H9 (cell line): ENCODE data around the gene CSRNP3. TPM values are rescaled to one million over a fixed set of nuclear protein-coding genes. Genes with fewer than 3 reads are reported as not detected.

ENCODE experiments used
- DNase-seq: peaks from one replicate; pipeline ENCODE4 v3.0.0-alpha.2; 2017
- H2AFZ ChIP-seq: one replicate; pipeline ENCODE4 v1.6.1; 2013; ENCODE audit warnings: mild to moderate bottlenecking, low read length, control low read depth, moderate library complexity
- H2AK5ac ChIP-seq: 2 replicates; pipeline ENCODE4 v1.6.1; 2013; ENCODE audit warnings: low read length, control low read depth, mixed read lengths; ENCODE audit not compliant: insufficient read length
- H2BK120ac ChIP-seq: one replicate; pipeline ENCODE4 v1.6.1; 2013; ENCODE audit warnings: low read depth, mild to moderate bottlenecking, low read length, control low read depth, inconsistent platforms; ENCODE audit not compliant: poor library complexity, severe bottlenecking
- H2BK12ac ChIP-seq: 2 replicates; pipeline ENCODE4 v1.6.1; 2013; ENCODE audit warnings: low read length, control low read depth, mixed read lengths, low read depth; ENCODE audit not compliant: insufficient read length
- H2BK15ac ChIP-seq: 2 replicates; pipeline ENCODE4 v1.6.1; 2013; ENCODE audit warnings: low read depth, low read length, control low read depth
- H2BK20ac ChIP-seq: one replicate; pipeline ENCODE4 v1.6.1; 2013; ENCODE audit warnings: low read depth, mild to moderate bottlenecking, low read length, control low read depth, inconsistent platforms; ENCODE audit not compliant: poor library complexity, severe bottlenecking
- H2BK5ac ChIP-seq: 2 replicates; pipeline ENCODE4 v1.6.1; 2013; ENCODE audit warnings: low read length, control low read depth, mixed read lengths; ENCODE audit not compliant: insufficient read length
- H3K14ac ChIP-seq: 2 replicates; pipeline ENCODE4 v1.6.1; 2013; ENCODE audit warnings: low read length, control low read depth; ENCODE audit not compliant: insufficient read depth
- H3K18ac ChIP-seq: 2 replicates; pipeline ENCODE4 v1.6.1; 2013; ENCODE audit warnings: low read depth, mild to moderate bottlenecking, mixed read lengths, low read length, control low read depth; ENCODE audit not compliant: insufficient read length
- H3K23ac ChIP-seq: 2 replicates; pipeline ENCODE4 v1.6.1; 2013; ENCODE audit warnings: low read length, control low read depth, mixed read lengths, low read depth; ENCODE audit not compliant: insufficient read length
- H3K23me2 ChIP-seq: 2 replicates; pipeline ENCODE4 v1.6.1; 2013; ENCODE audit warnings: low read depth, mild to moderate bottlenecking, mixed read lengths, low read length, control low read depth; ENCODE audit not compliant: insufficient read length, poor library complexity, severe bottlenecking
- H3K27ac ChIP-seq: 2 replicates; pipeline ENCODE4 v1.5.1; 2013; ENCODE audit warnings: low read length, control low read depth, mixed read lengths, low read depth; ENCODE audit not compliant: insufficient read length
- H3K27me3 ChIP-seq: 2 replicates; pipeline ENCODE4 v1.6.1; 2013; ENCODE audit warnings: low read length, control low read depth, inconsistent platforms; ENCODE audit not compliant: insufficient read depth
- H3K4ac ChIP-seq: 2 replicates; pipeline ENCODE4 v1.6.1; 2013; ENCODE audit warnings: low read depth, mild to moderate bottlenecking, control low read depth, inconsistent platforms, low read length, moderate library complexity
- H3K4me1 ChIP-seq: 2 replicates; pipeline ENCODE4 v1.6.1; 2013; ENCODE audit warnings: low read length, control low read depth, inconsistent platforms; ENCODE audit not compliant: insufficient read depth
- H3K4me2 ChIP-seq: 2 replicates; pipeline ENCODE4 v1.6.1; 2013; ENCODE audit warnings: low read length, control low read depth, mixed read lengths; ENCODE audit not compliant: insufficient read length, insufficient read depth
- H3K56ac ChIP-seq: 2 replicates; pipeline ENCODE4 v1.6.1; 2013; ENCODE audit warnings: low read depth, mild to moderate bottlenecking, mixed read lengths, low read length, control low read depth; ENCODE audit not compliant: insufficient read length
- H3K79me1 ChIP-seq: 2 replicates; pipeline ENCODE4 v1.6.1; 2013; ENCODE audit warnings: low read depth, mild to moderate bottlenecking, moderate library complexity, low read length, control low read depth, inconsistent platforms; ENCODE audit not compliant: insufficient read depth, poor library complexity, severe bottlenecking
- H3K79me2 ChIP-seq: 2 replicates; pipeline ENCODE4 v1.6.1; 2013; ENCODE audit warnings: low read length, control low read depth, inconsistent platforms; ENCODE audit not compliant: insufficient read depth
- H3K9ac ChIP-seq: 2 replicates; pipeline ENCODE4 v1.6.1; 2013; ENCODE audit warnings: low read length, control low read depth, mixed read lengths; ENCODE audit not compliant: insufficient read length; ENCODE audit errors: extremely low read depth
- H3K9me3 ChIP-seq: one replicate; pipeline ENCODE4 v1.6.1; 2013; ENCODE audit warnings: low read depth, low read length, inconsistent platforms; ENCODE audit not compliant: control insufficient read depth
- H3T11ph ChIP-seq: one replicate; pipeline ENCODE4 v1.6.1; 2013; ENCODE audit warnings: mild to moderate bottlenecking, low read length, control low read depth, inconsistent platforms
- H4K20me1 ChIP-seq: one replicate; pipeline ENCODE4 v1.6.1; 2013; ENCODE audit not compliant: control insufficient read depth, insufficient read length, insufficient read depth
- H4K5ac ChIP-seq: 2 replicates; pipeline ENCODE4 v1.6.1; 2013; ENCODE audit warnings: low read depth, mild to moderate bottlenecking, mixed read lengths, low read length, control low read depth; ENCODE audit not compliant: insufficient read length
- H4K8ac ChIP-seq: replicated peaks from 2 replicates; pipeline ENCODE4 v1.6.1; 2013; ENCODE audit warnings: low read length, control low read depth, mixed read lengths, low read depth; ENCODE audit not compliant: insufficient read length
- H4K91ac ChIP-seq: 2 replicates; pipeline ENCODE4 v1.6.1; 2013; ENCODE audit warnings: low read depth, mild to moderate bottlenecking, moderate library complexity, mixed read lengths, low read length, control low read depth; ENCODE audit not compliant: insufficient read length
- H3K27ac Mint-ChIP-seq, 3 experiments: 2 replicates in 2 of 3; 3 replicates in 1 of 3; pipeline ENCODE4 v1.8.0; 2020 to 2021; ENCODE audit warnings: mixed read lengths in 3 of 3, mild to moderate bottlenecking in 1 of 3, moderate library complexity in 1 of 3
- H3K27me3 Mint-ChIP-seq: 2 replicates; pipeline ENCODE4 v1.8.0; 2021; ENCODE audit warnings: low read depth, mild to moderate bottlenecking, moderate library complexity, mixed read lengths
- H3K36me3 Mint-ChIP-seq, 3 experiments: 2 replicates in 2 of 3; 3 replicates in 1 of 3; pipeline ENCODE4 v1.8.0; 2020 to 2021; ENCODE audit warnings: low read depth in 3 of 3, mixed read lengths in 3 of 3; ENCODE audit not compliant: insufficient read depth in 1 of 3
- H3K4me1 Mint-ChIP-seq, 2 experiments: 2 replicates each; pipeline ENCODE4 v1.8.0; 2020; ENCODE audit warnings: mixed read lengths in 2 of 2
- H3K4me3 Mint-ChIP-seq, 2 experiments: 2 replicates in 1 of 2; 3 replicates in 1 of 2; pipeline ENCODE4 v1.8.0; 2020 to 2021; ENCODE audit warnings: mild to moderate bottlenecking in 2 of 2, mixed read lengths in 2 of 2, moderate library complexity in 1 of 2
- H3K9me3 Mint-ChIP-seq, 2 experiments: 2 replicates in 1 of 2; 3 replicates in 1 of 2; pipeline ENCODE4 v1.8.0; 2020; ENCODE audit warnings: mild to moderate bottlenecking in 2 of 2, mixed read lengths in 2 of 2, moderate library complexity in 1 of 2
- WGBS: extraction: QIAGEN DNeasy Blood & Tissue Kit; methylation state at CpG from one replicate; pipeline ENCODE4 v1.1.7; 2013; ENCODE audit warnings: missing lambda C conversion rate, low lambda C conversion rate, mixed read lengths; ENCODE audit not compliant: insufficient read length; ENCODE audit errors: extremely low coverage; 5-methylcytosine and 5-hydroxymethylcytosine counted together
- total RNA-seq: library from RNA; stranded (reverse); gene quantifications from 2 replicates; pipeline ENCODE4 v1.2.1, GENCODE V29; 2021
- TF ChIP-seq, protein P1 (sequence below): fragments of 200-600 bp; sonication (generic); conservative IDR thresholded peaks from 3 replicates; pipeline ENCODE4 v1.8.0; 2021; ENCODE audit warnings: antibody characterized with exemption, mild to moderate bottlenecking

CSRNP3 gene
- total RNA-seq, 1 experiment from 2014 or later, result 3.6 TPM

DNA sequence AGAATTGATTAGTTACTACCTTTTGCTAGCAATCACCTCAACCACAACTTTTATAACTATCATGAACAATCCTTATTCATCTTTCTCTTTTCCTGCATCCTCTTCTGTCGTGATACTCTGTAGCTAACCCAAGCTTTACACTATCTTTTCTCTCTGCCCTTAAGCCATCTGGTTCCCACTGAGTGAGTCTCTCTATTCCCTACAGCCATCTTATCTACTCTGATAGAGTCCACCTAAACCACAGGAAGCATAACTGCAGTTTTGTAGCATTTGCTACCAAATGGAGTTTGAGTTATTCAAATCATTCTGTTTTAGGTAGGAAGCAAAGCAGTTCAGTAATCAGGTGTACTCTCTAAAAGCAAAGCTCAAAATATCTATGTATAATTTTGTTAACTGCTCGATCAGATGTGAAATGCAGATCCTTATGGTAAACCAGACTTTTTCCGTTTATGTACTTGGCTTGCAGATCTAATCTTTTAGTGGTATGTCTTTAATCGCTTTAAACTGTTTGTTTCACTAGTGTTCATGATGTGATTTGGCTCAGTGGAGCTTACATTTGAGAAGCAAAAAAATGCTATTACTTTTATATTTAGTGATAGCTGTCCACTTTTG lies 91.0 kb downstream of the CSRNP3 start:
- Histone ChIP-seq H3K79me2 (no peaks in the 10 kb centered on the region), H3K9me3 (no peaks in the 10 kb centered on the region), H4K91ac (no peak overlapping the region), H3K4ac (no peak overlapping the region), H3K27me3 (no peaks in the 10 kb centered on the region), H3K56ac (no peak overlapping the region), H3K27ac (no peak overlapping the region), H2BK120ac (no peak overlapping the region), H3K9ac (no peak overlapping the region), H4K8ac (no peak overlapping the region), H2BK12ac (no peak overlapping the region), H3K23ac (no peak overlapping the region), H3K18ac (no peak overlapping the region), H2BK20ac (no peak overlapping the region), H4K20me1 (no peaks in the 10 kb centered on the region), H2BK15ac (no peak overlapping the region), H3K14ac (no peak overlapping the region), H4K5ac (no peak overlapping the region), H3K4me2 (no peak overlapping the region), H2AK5ac (no peak overlapping the region), H3T11ph (no peak overlapping the region), H3K79me1 (no peaks in the 10 kb centered on the region), H3K4me1 (peaks cover 5% of the 10 kb centered on the region; the same call in 1 of the 2 replicates), H2AFZ (no peak overlapping the region), H3K23me2 (no peaks in the 10 kb centered on the region), H2BK5ac (no peak overlapping the region)
- TF ChIP-seq, protein P1, sequence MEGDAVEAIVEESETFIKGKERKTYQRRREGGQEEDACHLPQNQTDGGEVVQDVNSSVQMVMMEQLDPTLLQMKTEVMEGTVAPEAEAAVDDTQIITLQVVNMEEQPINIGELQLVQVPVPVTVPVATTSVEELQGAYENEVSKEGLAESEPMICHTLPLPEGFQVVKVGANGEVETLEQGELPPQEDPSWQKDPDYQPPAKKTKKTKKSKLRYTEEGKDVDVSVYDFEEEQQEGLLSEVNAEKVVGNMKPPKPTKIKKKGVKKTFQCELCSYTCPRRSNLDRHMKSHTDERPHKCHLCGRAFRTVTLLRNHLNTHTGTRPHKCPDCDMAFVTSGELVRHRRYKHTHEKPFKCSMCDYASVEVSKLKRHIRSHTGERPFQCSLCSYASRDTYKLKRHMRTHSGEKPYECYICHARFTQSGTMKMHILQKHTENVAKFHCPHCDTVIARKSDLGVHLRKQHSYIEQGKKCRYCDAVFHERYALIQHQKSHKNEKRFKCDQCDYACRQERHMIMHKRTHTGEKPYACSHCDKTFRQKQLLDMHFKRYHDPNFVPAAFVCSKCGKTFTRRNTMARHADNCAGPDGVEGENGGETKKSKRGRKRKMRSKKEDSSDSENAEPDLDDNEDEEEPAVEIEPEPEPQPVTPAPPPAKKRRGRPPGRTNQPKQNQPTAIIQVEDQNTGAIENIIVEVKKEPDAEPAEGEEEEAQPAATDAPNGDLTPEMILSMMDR, result no peak
- WGBS, result no CpG with 5 or more reads among the region's 4 CpGs
- no peaks in the 10 kb centered on the region for H3K36me3 Mint-ChIP-seq
- no peaks in the 10 kb centered on the region for H3K27me3 Mint-ChIP-seq
- no peak overlapping the region for H3K4me3 Mint-ChIP-seq
- H3K4me1 Mint-ChIP-seq, result peaks cover 16% of the 10 kb centered on the region in 2 experiments
- no peaks in the 10 kb centered on the region for H3K9me3 Mint-ChIP-seq
- H3K27ac Mint-ChIP-seq, result peak overlapping the region in 1 of 3 experiments; percentile 2; a peak in 2 of 7 replicates
- no peak for DNase-seq
